ENCODE measurements around the gene SIM1.

The SIM1 gene

DNA sequence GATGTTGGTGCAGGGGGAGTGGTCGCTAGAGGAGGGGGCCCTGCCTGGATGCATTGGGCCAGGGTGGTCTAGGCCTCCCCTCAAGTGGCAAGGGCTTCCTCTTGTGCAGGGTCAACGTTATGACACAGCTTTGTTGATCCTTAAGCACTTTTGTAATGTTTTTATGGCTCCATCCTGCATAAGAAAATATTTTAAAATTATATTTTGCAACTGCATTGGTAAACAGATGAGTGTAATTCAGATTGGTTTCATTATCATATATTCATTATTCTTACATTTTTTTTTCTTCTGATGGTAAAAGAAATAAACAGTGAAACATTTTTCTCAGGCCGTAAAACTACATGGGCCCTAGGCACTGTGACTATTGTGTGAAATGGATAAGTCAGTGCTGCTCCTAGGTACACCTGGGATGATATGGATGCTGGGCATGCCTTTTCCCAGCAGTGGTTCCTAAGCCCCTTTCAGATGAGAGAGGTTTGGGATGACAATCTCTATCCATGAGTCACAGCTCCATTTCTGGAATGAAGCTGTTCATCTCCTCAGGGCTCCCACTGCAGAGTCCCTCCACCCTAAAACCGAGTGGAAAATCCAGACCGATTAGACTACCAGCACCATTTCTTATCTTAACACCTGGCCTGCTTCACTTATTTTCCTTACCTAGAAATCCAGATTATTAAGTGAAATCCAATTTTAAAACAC, 5.8 kb upstream of the SIM1 start:
- DNase-seq = no peak

DNA sequence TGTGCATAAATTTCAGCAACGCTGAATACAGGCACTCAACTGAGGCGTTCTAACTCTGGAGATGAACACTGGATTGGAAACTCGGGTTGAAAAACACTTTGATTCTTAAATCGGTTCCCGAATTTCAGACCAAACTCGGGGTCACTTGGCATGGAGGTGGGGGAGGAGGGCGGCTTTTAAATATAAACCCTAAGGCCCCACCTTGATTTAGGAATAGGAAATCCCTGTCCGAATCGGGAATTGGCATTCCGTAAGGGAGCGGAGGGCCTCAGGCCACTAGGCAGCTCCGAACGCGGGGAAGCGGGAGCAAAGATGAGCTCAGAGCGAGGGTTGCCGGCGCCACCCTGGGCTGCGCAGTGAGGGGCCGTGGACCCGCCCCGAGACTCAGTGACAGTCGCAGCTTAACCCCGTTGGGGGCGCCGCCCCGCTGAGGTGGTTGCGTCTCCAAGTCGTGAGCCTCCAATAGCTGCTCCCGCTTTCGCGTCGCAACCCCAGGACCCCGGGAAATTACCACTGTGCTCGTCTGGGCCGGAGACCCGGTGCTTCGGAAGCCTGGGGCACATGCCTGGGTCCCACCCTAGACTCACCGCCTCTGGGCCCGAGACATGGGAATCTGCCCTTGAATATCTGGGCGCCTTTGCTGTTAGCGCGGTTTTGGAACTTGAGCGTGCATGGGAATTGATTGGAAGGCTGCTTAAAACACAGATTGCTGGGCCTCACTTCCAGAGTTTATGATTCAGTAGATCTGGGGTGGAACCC, 4.6 kb upstream of the SIM1 start:
- DNase-seq = no peak

DNA sequence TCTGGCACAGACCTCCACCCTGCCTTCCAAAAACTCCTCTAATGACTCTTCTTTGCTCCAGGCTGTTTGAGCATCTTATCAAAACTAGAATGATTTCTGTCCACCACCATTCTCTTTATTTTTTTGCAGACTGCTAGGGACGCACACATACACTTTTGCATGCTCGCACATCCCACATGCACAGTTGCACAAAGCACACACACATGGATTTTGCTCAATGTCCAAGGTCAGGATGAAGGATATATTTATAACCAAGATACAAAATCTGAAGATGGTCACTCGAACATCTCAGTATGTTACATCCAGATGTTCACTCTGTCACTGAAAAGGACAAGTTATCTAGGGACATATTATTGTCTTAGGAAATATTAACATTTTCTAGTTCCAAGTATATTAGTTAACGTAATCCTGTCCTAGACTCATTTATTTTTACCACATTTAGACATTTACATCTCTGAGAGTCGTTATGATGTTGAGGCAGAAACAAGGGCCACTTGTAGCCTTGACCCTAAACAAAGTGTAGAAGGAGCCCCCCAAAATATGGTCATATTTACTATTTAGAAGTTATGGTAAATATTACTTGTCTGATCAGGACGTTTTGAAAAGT, 3.4 kb upstream of the SIM1 start:
- no peak for DNase-seq

DNA sequence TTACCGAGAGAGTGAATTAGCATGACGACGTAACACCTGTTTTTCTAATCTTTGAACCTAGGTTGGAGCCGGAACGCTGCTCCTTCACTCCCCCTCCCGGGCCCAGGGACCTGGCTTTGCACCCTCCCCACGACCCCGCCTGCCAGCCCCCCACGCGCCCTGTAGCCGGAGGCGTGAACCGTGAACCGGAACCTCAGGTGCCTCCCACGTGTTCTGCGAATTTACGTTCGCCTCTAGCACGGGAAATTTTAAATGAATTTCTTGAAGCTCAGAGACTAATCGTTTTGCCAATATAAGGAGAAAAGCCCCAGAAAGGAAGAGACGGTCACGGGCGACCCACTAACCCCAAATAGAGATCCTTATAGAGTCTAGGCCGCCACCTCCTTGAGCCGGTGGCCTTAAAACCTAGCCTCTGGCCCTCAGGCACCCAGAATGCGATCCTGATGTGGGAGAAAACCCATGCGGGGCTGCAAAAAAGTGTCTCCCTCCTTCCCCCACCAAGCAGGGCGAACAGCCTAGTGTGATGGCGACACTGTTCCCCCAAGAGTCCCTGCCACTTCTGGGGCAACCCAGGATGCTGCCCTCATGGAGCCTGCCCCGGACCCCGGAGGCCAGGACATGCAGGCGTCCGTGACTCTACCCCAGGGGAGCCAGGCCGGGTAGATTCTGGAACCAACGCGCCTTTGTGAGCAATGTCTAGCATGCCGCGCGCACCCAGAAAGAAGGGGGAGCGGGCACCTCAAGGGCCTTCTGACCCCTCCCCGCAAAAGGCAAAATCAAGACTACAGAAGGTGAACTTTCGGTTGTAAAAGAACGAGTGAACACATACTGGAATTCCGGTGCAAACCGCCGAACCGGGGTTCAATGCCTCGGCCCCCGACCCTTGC, 2.7 kb upstream of the SIM1 start:
- DNase-seq = no peak

DNA sequence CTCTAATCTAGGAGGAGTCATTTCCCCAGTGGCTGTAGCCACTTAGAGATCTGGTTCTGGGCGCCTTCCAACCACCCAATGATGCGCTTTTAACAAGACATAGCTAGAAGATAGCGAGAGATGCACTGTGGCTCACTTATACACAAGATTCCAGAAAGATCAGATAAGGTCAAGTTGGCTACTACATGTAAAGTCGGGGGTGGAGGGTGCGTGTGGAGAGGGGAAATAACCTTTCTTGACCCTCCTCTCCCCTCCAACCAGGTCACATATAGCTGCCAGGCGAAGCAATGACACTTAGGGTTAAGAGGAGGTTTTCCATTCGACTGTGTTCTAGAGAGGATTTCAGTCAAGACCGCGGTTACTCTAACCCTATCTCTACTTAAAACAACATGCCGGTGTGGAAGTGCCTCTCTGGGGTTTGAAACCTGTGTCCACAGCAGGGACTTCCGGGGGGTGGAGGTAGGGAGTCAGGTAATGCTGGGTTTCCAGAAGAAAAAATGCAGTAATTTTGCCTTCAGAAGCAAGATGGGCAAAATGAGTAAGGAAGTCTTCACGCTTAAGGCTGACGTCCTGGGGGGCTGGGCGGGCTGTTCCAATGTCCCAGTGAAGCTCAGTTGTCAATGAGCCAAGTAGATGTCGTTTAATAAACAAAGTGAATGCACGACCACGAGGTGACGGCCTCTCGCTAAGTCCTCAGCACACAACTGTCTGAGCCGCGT, 1.8 kb upstream of the SIM1 start:
- DNase-seq = no peak

DNA sequence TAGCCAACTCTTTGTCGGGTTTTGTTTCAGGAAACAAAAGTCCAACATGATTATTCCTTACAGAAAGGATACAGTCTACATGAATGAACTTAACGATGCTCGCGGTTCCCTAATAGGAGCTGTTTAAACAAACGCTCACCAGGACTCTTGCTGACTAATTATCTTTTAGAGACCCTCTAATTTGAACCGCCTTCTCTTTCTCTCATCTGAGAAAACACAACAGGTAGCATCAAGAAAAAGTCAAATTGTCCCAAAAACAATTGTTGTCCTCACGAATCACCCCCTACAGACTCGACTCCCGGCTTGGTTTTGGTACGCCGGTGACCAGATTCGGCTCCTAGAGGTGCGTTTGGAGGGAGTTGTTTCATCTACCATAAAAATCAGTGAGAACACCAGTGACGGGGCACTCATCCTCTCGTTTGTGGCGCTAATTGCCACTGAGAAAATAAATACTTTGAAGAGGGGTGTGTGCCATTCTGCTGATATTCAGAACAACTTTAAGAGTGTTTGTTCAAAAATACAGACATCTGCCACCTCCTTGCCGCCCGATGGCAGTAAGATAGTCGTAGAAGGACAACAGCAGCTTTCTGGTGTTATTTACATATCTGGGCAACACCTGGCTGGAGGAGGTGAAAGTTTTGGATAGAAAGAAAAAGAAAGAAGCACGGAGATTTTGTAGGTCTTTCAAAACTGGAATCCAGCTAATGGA, 1.1 kb upstream of the SIM1 start:
- DNase-seq = no peak

DNA sequence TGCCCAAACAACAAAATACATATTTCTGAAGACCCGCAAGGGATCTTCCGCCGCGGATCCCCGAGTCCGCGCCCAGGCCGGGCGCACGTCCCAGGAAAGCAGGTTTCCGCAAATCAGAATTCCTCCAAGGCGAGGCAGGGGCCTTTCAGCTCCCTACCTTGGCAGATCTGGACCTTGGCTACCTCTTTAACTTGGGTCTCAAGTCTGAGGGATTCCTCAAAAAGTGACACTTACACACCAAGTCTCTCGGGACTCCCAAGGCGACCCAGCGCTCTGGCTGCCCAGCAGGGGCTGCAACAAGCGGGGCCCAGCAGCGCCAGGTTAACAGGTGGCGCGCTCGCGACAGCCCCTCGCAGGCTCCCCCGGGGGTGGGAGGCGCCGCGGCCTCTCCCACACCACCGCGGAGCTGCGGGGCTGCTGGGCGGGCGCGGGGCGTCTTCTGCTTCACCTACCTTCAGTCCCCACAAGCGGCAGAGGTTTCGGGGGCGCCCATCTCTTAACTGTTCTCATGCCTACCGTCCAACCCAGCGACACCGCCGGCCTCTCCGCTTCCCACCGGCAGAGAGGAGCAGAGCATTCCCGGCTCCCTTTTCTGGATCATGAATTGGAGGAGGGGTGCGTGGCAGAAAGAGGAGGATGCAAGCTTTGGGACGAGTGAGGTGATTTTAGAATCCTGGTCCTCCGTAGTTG, 414 bp downstream of the SIM1 start:
- no peak for DNase-seq

DNA sequence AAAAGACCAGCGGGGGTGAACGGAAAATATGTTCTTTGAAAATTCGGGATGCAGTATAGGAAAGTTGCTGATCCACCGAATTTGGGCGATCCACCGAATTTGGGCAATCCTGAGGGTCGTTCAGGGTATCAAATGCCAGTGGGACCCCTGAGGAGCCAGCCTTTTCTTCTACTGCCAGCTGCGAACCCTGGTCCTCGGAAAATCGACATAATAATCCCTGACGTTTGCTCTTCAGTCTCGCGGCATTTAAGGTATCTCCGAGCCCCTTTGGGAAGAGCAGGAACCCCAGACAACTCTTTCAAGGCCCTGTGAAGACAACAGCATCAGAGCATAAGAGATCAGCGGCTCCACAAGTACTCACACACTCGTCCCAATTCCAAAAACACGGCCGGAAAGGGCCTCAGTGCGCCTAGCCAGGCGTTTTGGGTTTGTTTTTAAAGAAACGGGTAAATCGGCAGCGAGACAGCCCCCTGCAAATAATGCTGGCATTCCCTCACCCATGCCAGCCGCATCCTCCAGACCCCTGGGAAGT, 1.0 kb downstream of the SIM1 start:
- DNase-seq = no peak

DNA sequence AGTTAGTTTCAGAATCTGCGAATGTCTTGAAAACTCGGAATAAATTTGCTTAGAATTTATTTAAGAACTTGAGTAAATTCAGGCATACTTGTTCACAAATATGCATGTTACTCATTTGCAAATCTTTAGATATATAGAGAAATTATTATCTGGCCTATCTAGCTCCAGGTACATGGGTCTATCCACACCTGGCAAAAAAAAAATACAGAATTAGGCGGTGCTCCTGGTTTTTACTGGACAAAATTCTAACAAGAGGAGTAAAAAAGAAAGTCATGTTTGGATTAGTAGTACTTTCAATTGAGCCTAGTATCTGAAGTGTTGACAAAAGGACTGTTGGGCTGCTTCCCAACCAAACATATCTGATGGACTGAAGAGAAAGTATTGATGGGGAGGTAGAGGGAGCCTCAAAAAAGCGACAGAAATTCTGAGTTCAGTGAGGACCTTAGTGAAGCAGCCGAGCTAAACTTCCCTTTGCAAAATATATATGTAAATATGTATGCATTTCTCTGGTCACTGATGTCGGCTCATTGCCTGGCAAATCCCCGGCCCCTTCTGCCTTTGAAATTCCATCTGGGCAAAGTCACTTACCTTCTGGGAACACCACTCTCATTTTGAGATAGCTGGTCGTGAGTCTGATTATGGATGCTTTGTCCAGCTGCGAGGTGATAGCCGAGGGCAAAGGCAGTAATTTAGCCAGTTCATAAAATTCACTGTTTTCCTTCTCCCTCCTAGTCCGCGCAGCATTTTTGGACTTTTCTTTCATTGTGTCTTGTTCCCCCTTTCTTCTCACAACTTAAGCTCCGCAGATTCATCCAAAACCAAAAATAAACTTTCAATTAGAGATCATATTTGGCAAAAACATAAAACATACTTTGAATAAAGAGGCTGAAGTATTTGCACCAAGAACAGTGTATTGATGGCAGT, 1.8 kb downstream of the SIM1 start:
- no peak for DNase-seq

DNA sequence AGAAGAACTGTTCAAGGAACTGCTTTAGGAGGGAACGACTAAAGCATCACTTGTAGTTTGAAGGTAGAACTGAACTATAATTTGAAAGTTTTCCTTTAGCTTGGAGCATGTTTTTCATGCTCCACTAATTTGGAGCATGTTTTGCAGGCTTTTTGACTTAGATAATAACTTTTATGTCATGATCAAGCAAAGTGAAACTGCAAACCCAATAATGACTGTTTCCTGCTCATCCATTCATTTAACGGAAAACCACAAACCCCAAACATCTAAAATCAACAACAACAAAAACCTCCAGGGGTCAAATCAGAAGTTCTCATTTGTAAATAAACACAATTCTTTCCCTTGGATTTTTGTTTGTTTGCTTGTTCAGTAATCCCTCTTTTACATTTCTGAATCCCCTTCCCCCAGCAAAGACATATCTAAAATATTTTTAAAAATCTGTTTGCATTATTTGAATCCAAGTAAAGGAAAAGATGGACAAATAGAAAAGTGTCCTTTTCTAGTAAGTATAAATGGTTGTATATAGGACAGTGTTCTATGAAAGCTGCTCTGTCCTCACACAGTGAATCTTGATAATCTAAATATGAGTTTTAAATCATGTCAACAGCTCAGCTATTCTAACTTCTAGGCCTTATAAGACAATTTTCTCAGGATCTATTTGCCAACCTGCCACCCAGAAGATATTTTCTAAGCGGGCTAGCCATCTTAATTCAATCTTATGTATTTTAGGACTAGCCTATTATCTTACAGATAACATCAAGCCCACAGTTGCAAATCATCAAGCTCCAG, 2.6 kb downstream of the SIM1 start:
- no peak for DNase-seq

DNA sequence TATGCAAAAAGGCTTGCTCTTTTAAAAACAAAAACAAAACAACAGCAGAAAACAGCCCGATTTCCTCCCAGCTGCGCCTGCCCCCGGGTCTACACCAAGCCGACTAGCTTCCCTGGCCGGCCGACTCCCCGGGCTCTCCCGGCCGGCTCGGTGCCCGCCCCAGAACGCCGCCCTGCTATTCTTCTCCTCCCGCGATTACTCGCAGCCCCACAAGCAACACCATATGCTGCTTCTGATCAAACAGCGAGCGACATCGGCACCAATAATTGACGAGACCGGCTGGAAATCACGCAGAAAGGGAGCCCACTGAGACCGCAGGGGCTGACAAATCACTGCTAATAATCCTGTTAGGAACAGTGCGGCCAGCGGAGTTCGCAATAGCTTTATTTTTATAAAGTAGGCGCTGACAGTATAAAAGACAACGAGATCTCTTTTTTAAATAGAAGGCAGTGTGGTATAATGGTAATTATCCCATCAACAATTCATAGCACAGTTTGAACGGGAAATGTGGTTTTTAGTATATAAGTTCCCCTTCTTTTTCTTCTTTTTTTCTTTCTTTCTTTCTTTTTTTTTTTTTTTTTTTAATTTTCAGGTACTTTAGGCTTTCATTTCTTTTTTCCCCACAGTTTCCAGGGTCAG, 3.3 kb downstream of the SIM1 start:
- DNase-seq = no peak

DNA sequence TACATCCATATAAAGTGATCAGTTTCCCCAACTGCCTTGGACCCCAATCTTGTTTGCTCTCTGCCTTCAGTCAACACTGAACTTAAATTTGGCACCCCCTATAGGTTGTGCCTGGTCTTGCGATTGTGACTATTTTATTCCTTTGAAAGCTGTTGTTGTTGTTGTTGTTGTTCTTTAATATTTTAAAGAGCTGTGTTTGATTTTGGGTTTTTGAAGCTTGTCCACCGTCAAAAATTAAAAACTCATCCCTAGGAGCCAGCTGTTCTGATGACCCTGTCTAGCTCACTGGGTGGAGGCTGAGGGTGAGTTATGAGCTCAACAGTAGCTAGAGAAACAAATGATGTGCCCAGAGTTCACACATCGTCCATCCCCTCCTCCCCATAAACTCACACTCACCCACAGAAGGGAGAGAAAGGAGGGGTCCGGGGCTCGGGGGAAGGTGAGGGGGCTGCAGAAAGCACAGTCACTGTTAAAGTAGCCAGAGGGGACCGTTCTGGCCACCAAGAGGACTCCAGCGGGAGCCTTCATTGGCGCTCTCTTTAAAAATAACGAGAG, 4.0 kb downstream of the SIM1 start:
- DNase-seq = no peak

DNA sequence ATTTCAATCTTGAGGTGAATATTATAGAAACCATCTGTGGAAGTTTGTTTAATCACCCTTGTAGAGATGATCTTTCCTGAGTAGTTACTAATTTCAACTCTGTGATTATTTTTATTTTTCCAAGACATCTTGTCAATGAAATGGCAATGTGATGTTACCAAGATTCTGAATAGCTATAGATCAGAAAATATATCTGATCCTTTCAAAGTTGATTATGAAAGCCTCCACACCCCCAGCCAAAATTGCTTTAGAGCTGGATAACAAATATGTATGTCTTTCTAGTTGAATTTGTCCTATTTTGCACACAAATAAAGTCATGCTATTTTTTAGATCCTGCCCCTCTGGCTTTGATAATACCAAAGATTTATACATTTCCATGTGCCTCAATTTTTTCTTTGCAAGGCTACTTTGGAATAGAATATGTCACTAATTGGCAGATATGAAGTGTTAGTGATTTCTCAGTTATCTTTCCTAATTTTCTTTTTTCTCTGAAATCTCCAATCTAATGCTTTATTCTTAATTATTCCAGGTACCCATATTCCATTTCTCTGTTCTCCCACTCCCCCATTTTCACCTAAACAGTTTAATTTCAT, 5.0 kb downstream of the SIM1 start:
- no peak for DNase-seq

DNA sequence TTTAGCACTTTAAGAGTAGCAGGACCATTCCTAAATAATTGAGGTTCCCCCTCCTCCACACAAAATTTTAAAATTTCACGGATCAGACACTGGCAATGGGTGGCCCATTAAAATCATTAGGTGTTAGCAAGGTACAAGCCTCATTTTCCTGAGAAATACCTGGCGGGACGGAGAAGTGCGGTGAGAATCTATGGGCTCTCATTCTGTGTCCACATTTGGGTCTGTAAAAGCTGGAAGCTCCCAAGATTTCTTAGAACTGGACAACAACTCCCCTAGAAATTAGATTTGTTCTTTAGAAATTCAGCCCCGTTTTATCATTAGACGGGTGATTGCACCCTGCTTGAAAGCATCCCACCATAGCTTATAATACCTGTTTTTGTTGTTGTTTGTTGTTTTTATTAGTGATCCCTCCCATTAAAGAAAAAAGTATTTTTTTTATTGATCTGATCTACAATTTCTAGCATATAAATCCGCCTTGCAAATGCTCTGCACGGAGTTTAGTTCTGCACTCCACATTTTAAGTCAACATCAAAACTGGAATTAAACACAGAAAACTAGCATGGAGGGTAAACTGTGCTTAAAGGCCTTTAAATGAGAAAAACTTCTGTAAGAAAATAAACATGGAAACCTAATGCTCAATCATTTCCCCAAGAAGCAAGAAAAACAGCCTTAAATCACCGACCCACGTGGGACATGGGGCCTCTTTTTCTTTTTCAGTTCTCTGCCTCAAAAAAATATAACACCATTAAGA, 5.7 kb downstream of the SIM1 start:
- DNase-seq = no peak

DNA sequence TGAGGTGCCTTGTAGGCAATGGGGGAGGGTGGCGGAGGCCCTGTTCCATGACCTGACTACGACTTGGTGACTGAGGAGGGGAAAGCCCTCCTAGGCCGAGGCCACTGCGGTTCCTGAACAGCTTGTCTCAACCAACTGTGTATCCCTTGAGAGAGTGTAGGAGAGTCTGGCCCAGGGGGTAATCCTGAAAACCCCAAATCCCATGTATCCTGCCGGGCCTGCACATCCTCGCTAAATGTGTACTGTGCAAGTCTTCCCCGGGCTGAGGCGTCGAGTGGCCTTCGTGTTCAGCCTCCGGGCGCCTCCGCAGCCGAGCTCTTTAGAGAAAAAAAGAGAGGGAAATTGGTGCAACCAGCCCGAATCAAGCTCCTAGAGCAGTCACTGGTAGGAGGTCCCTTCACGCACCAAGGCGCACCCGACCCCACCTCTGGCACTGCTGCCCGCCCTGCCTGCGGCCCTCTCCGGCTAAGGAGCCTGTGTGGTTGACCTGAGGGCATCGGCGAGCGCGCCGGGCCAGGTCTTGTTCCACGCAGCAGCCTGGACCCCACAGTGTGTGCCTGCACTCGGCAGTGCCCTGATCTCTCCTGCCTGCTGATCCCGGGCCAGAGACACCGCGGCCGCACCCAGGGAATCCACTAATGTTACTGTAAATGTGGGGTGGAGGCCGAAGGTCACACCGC, 7.3 kb downstream of the SIM1 start:
- DNase-seq = no peak

DNA sequence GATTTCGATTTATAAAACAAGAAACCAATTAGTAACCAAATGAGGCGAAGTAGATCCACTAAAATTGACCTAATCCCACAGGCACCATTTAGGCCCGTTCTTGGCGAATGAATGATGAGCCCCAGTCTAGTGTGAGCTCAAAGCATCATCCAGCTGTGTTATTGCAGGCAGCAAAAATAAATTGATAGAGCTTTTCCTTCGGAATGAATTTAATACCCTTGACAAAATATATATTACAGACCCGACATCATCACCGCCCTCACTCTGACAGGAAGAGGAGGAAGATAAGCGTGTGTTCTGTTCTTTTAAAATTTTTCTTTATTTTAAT, 7.8 kb downstream of the SIM1 start:
- DNase-seq = no peak
